ENCODE results near the gene TRUB1.

GRCh38 chr10:114990586-114990985 lies 52.6 kb downstream of the TRUB1 start:
- no peak for TF ChIP-seq POLR2A (IDR thresholded peaks at IDR 0.05; ENCODE audit: low read length)
- TF ChIP-seq GATA1 (IDR thresholded peaks at IDR 0.05; ENCODE audit: low read depth, low read length): no peak
